Measurements from ENCODE around the gene MAPK12. TPM values are rescaled to one million over a fixed set of nuclear protein-coding genes. Genes with fewer than 3 reads are reported as not detected.

Gene MAPK12
- total and polyA plus RNA-seq, 2 experiments from 2014 or later: 20.7 to 28.7 TPM

- in situ Hi-C loops (cut with MboI): no loop called here
- peaks cover 26% of the 10 kb centered on the region; the same call in 1 of the 2 replicates for H3K36me3 ChIP-seq (ENCODE audit: low read depth)
- H3K9ac ChIP-seq: no peak overlapping the region
Measured at GRCh38 chr22:50280708-50281383, 19.4 kb upstream of the MAPK12 start.

GRCh38 chr22:50280022-50280707 lies 18.7 kb upstream of the MAPK12 start:
- in situ Hi-C loops (cut with MboI): no loop called here
- H3K27me3 ChIP-seq (replicated peaks; ENCODE audit: insufficient read depth): no peaks in the 10 kb centered on the region
- DNase-seq: no peak
- no peaks in the 10 kb centered on the region for H3K9me2 ChIP-seq (ENCODE audit: insufficient read depth)
- H3K9me3 ChIP-seq (ENCODE audit: low read depth): no peaks in the 10 kb centered on the region
- TF ChIP-seq EZH2 (IDR thresholded peaks at IDR 0.05; ENCODE audit: insufficient read depth, poor library complexity, severe bottlenecking) (no peak), EZH2phosphoT487 (IDR thresholded peaks at IDR 0.05; ENCODE audit: insufficient read depth, low read depth) (no peak)
- peaks cover 5% of the 10 kb centered on the region; the same call in 1 of the 2 replicates for H3K79me2 ChIP-seq (ENCODE audit: insufficient read depth)
- no peak overlapping the region for H3K27ac ChIP-seq
- no peak overlapping the region for H2AFZ ChIP-seq
- no peaks in the 10 kb centered on the region for H4K20me1 ChIP-seq (ENCODE audit: insufficient read depth)
- no peak overlapping the region for H3K4me3 ChIP-seq
- no peak overlapping the region for H3K4me2 ChIP-seq (ENCODE audit: unreplicated experiment)
- peaks cover 14% of the 10 kb centered on the region for H3F3A ChIP-seq (ENCODE audit: insufficient read depth)
- H3K9ac ChIP-seq: no peak overlapping the region
- no peaks in the 10 kb centered on the region for H3K4me1 ChIP-seq (ENCODE audit: insufficient read depth)
- H3K36me3 ChIP-seq (ENCODE audit: low read depth): peaks cover 30% of the 10 kb centered on the region; the same call in 1 of the 2 replicates
- 97% methylated on average over 26 to 38 of the region's 38 CpGs for WGBS, 2 experiments (ENCODE audit: low coverage in 1 of 2, low lambda C conversion rate in 2 of 2, missing lambda C conversion rate in 2 of 2)

More at GRCh38 chr22:50280708-50281383, 19.4 kb upstream of the MAPK12 start:
- no peak overlapping the region for H3K27ac ChIP-seq
- H3F3A ChIP-seq (ENCODE audit: insufficient read depth): peaks cover 10% of the 10 kb centered on the region; the same call in 1 of the 2 replicates
- H3K79me2 ChIP-seq (ENCODE audit: insufficient read depth): peaks cover 8% of the 10 kb centered on the region
- H3K27me3 ChIP-seq (replicated peaks; ENCODE audit: insufficient read depth): no peaks in the 10 kb centered on the region
- WGBS, 2 experiments (ENCODE audit: low coverage in 1 of 2, low lambda C conversion rate in 2 of 2, missing lambda C conversion rate in 2 of 2): 96% methylated on average over 31 to 47 of the region's 47 CpGs
- no peaks in the 10 kb centered on the region for H3K9me3 ChIP-seq (ENCODE audit: low read depth)
- TF ChIP-seq EZH2 (IDR thresholded peaks at IDR 0.05; ENCODE audit: insufficient read depth, poor library complexity, severe bottlenecking): no peak
- TF ChIP-seq EZH2phosphoT487 (IDR thresholded peaks at IDR 0.05; ENCODE audit: insufficient read depth, low read depth): no peak
- H2AFZ ChIP-seq: no peak overlapping the region
- H3K4me3 ChIP-seq: no peak overlapping the region
- DNase-seq: no peak
- no peaks in the 10 kb centered on the region for H3K4me1 ChIP-seq (ENCODE audit: insufficient read depth)
- no peak overlapping the region for H3K4me2 ChIP-seq (ENCODE audit: unreplicated experiment)
- H4K20me1 ChIP-seq (ENCODE audit: insufficient read depth): no peaks in the 10 kb centered on the region
- no peaks in the 10 kb centered on the region for H3K9me2 ChIP-seq (ENCODE audit: insufficient read depth)

GRCh38 chr22:50278956-50279619 lies 17.6 kb upstream of the MAPK12 start:
- DNase-seq: no peak
- TF ChIP-seq EZH2phosphoT487 (IDR thresholded peaks at IDR 0.05; ENCODE audit: insufficient read depth, low read depth) (no peak), EZH2 (IDR thresholded peaks at IDR 0.05; ENCODE audit: insufficient read depth, poor library complexity, severe bottlenecking) (no peak)
- Histone ChIP-seq H3K79me2 (ENCODE audit: insufficient read depth) (no peaks in the 10 kb centered on the region; the same call in 1 of the 2 replicates), H3K9me3 (ENCODE audit: low read depth) (no peaks in the 10 kb centered on the region), H2AFZ (no peak overlapping the region), H3K4me3 (no peak overlapping the region), H3K4me1 (ENCODE audit: insufficient read depth) (no peaks in the 10 kb centered on the region), H4K20me1 (ENCODE audit: insufficient read depth) (no peaks in the 10 kb centered on the region), H3K27ac (no peak overlapping the region), H3K9me2 (ENCODE audit: insufficient read depth) (no peaks in the 10 kb centered on the region), H3K36me3 (ENCODE audit: low read depth) (peaks cover 35% of the 10 kb centered on the region; the same call in 1 of the 2 replicates), H3F3A (ENCODE audit: insufficient read depth) (peaks cover 18% of the 10 kb centered on the region), H3K4me2 (ENCODE audit: unreplicated experiment) (no peak overlapping the region), H3K9ac (no peak overlapping the region), H3K27me3 (replicated peaks; ENCODE audit: insufficient read depth) (no peaks in the 10 kb centered on the region)
- in situ Hi-C loops (cut with MboI): loop anchor here (10.0 kb wide), 1 partner anchor 56 kb away; no protein-coding TSS in a partner anchor
- WGBS, 2 experiments (ENCODE audit: low coverage in 1 of 2, low lambda C conversion rate in 2 of 2, missing lambda C conversion rate in 2 of 2): 90 to 93% methylated on average over 23 to 30 of the region's 30 CpGs

GRCh38 chr22:50278461-50278860 lies 17.0 kb upstream of the MAPK12 start:
- Histone ChIP-seq H3K9ac (no peak overlapping the region), H2AFZ (no peak overlapping the region), H3K4me1 (ENCODE audit: insufficient read depth) (no peaks in the 10 kb centered on the region), H3K9me2 (ENCODE audit: insufficient read depth) (no peaks in the 10 kb centered on the region), H3K4me3 (no peak overlapping the region), H3K36me3 (ENCODE audit: low read depth) (peaks cover 37% of the 10 kb centered on the region; the same call in 1 of the 2 replicates), H3K4me2 (ENCODE audit: unreplicated experiment) (no peak overlapping the region), H4K20me1 (ENCODE audit: insufficient read depth) (no peaks in the 10 kb centered on the region), H3F3A (ENCODE audit: insufficient read depth) (peaks cover 18% of the 10 kb centered on the region), H3K27me3 (replicated peaks; ENCODE audit: insufficient read depth) (no peaks in the 10 kb centered on the region), H3K79me2 (ENCODE audit: insufficient read depth) (no peaks in the 10 kb centered on the region; the same call in 1 of the 2 replicates), H3K27ac (no peak overlapping the region), H3K9me3 (ENCODE audit: low read depth) (no peaks in the 10 kb centered on the region)
- TF ChIP-seq EZH2phosphoT487 (IDR thresholded peaks at IDR 0.05; ENCODE audit: insufficient read depth, low read depth) (no peak), EZH2 (IDR thresholded peaks at IDR 0.05; ENCODE audit: insufficient read depth, poor library complexity, severe bottlenecking) (no peak)
- in situ Hi-C loops (cut with MboI): loop anchor here (10.0 kb wide), 1 partner anchor 56 kb away; no protein-coding TSS in a partner anchor
- no peak for DNase-seq
- WGBS, 2 experiments (ENCODE audit: low coverage in 1 of 2, low lambda C conversion rate in 2 of 2, missing lambda C conversion rate in 2 of 2): 96% methylated on average over 21 of the region's 21 CpGs

Data from GM23248 (cell line).